ENCODE measurements around the gene MRFAP1L1. TPM values are rescaled to one million over a fixed set of nuclear protein-coding genes. Genes with fewer than 3 reads are reported as not detected.

Gene MRFAP1L1
- total and polyA plus RNA-seq, 2 experiments from 2014 or later: 61.6 to 73.8 TPM

DNA sequence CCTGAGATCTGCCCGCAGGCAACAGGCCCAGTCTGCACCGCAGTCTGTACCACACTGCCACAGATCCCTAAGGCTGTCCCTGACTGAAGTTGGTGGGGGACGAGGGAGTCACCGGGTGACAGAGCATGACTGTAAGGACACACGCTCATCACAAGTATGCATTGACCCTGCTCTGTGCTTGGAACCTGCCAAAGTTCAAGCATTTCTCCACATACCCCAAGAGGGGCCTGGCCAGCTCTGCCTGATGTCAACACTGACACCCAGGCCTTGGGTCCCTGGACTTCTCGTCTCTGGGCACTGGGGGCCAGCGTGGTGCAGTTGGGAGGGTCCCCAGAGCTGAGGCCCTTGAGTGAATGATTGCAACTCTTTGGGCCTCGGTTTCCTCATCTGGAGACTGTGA lies 14.2 kb upstream of the MRFAP1L1 start:
- Histone ChIP-seq H3K4me3 (no peak overlapping the region), H3K4me2 (no peak overlapping the region), H3K79me2 (replicated peaks; ENCODE audit: insufficient read depth) (no peaks in the 10 kb centered on the region), H3K27ac (ENCODE audit: low read depth) (no peak overlapping the region), H2AFZ (no peak overlapping the region), H3K9me2 (ENCODE audit: insufficient read depth) (no peaks in the 10 kb centered on the region), H3K36me3 (ENCODE audit: insufficient read depth) (no peaks in the 10 kb centered on the region), H3F3A (replicated peaks; ENCODE audit: low read depth) (peaks cover 9% of the 10 kb centered on the region), H3K4me1 (ENCODE audit: insufficient read depth) (no peaks in the 10 kb centered on the region; the same call in 1 of the 2 replicates), H3K27me3 (ENCODE audit: insufficient read depth) (no peaks in the 10 kb centered on the region), H4K20me1 (replicated peaks; ENCODE audit: insufficient read depth) (no peaks in the 10 kb centered on the region)
- no peaks in the 10 kb centered on the region; the same call in 2 of the 3 replicates for H3K36me3 Mint-ChIP-seq (ENCODE audit: low read depth)
- no peaks in the 10 kb centered on the region for H3K9me3 Mint-ChIP-seq
- DNase-seq (ENCODE audit: low spot score) (no peak), ATAC-seq (no peak)
- no peak overlapping the region for H3K27ac Mint-ChIP-seq
- H3K27me3 Mint-ChIP-seq (ENCODE audit: insufficient read depth, low read depth, poor library complexity): peaks cover 12% of the 10 kb centered on the region
- TF ChIP-seq ZNF462 (CRISPR knock-in tag; IDR thresholded peaks at IDR 0.05) (no peak), NANOG (IDR thresholded peaks at IDR 0.05; ENCODE audit: borderline replicate concordance) (no peak), JUNB (IDR thresholded peaks at IDR 0.05; ENCODE audit: unreplicated experiment) (no peak), EZH2 (IDR thresholded peaks at IDR 0.05; ENCODE audit: low read depth, unreplicated experiment) (no peak), POLR2AphosphoS5 (IDR thresholded peaks at IDR 0.05; ENCODE audit: low read depth) (no peak), STAT1 (IDR thresholded peaks at IDR 0.05; ENCODE audit: unreplicated experiment) (no peak), CREB1 (CRISPR knock-in tag; IDR thresholded peaks at IDR 0.05; ENCODE audit: low read depth) (no peak), ZNF114 (CRISPR knock-in tag; IDR thresholded peaks at IDR 0.05) (no peak), ZNF331 (CRISPR knock-in tag; IDR thresholded peaks at IDR 0.05; ENCODE audit: low read depth) (no peak), EZH2phosphoT487 (IDR thresholded peaks at IDR 0.05; ENCODE audit: unreplicated experiment) (no peak)
- TF ChIP-seq, protein P1, sequence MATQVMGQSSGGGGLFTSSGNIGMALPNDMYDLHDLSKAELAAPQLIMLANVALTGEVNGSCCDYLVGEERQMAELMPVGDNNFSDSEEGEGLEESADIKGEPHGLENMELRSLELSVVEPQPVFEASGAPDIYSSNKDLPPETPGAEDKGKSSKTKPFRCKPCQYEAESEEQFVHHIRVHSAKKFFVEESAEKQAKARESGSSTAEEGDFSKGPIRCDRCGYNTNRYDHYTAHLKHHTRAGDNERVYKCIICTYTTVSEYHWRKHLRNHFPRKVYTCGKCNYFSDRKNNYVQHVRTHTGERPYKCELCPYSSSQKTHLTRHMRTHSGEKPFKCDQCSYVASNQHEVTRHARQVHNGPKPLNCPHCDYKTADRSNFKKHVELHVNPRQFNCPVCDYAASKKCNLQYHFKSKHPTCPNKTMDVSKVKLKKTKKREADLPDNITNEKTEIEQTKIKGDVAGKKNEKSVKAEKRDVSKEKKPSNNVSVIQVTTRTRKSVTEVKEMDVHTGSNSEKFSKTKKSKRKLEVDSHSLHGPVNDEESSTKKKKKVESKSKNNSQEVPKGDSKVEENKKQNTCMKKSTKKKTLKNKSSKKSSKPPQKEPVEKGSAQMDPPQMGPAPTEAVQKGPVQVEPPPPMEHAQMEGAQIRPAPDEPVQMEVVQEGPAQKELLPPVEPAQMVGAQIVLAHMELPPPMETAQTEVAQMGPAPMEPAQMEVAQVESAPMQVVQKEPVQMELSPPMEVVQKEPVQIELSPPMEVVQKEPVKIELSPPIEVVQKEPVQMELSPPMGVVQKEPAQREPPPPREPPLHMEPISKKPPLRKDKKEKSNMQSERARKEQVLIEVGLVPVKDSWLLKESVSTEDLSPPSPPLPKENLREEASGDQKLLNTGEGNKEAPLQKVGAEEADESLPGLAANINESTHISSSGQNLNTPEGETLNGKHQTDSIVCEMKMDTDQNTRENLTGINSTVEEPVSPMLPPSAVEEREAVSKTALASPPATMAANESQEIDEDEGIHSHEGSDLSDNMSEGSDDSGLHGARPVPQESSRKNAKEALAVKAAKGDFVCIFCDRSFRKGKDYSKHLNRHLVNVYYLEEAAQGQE (IDR thresholded peaks at IDR 0.05; ENCODE audit: unreplicated experiment): no peak
- TF ChIP-seq, protein P2, sequence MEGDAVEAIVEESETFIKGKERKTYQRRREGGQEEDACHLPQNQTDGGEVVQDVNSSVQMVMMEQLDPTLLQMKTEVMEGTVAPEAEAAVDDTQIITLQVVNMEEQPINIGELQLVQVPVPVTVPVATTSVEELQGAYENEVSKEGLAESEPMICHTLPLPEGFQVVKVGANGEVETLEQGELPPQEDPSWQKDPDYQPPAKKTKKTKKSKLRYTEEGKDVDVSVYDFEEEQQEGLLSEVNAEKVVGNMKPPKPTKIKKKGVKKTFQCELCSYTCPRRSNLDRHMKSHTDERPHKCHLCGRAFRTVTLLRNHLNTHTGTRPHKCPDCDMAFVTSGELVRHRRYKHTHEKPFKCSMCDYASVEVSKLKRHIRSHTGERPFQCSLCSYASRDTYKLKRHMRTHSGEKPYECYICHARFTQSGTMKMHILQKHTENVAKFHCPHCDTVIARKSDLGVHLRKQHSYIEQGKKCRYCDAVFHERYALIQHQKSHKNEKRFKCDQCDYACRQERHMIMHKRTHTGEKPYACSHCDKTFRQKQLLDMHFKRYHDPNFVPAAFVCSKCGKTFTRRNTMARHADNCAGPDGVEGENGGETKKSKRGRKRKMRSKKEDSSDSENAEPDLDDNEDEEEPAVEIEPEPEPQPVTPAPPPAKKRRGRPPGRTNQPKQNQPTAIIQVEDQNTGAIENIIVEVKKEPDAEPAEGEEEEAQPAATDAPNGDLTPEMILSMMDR (conservative IDR thresholded peaks at IDR 0.05; ENCODE audit: low read depth in 2 of 2): no peak
- TF ChIP-seq, protein P3, sequence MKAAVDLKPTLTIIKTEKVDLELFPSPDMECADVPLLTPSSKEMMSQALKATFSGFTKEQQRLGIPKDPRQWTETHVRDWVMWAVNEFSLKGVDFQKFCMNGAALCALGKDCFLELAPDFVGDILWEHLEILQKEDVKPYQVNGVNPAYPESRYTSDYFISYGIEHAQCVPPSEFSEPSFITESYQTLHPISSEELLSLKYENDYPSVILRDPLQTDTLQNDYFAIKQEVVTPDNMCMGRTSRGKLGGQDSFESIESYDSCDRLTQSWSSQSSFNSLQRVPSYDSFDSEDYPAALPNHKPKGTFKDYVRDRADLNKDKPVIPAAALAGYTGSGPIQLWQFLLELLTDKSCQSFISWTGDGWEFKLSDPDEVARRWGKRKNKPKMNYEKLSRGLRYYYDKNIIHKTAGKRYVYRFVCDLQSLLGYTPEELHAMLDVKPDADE (IDR thresholded peaks at IDR 0.05): no peak
- no peak overlapping the region for H3K4me3 Mint-ChIP-seq
- H3K4me1 Mint-ChIP-seq: peaks cover 17% of the 10 kb centered on the region
